ENCODE results near the gene ZNF280C.

GRCh38 chrX:130174937-130175336 is 93.8 kb downstream of the ZNF280C start:
- TF ChIP-seq CTCF (IDR thresholded peaks at IDR 0.05): no peak
- TF ChIP-seq POLR2A (IDR thresholded peaks at IDR 0.05): no peak
